Uterus (tissue), 2 donors: ENCODE measurements around the gene GHRL.

Experiments used
- POLR2A ChIP-seq, 2 donors: fragments of 450-650 bp; IDR thresholded peaks; one replicate each; pipeline ENCODE4 v1.6.1; 2016; ENCODE audit warnings: antibody characterized with exemption in 2 of 2, mild to moderate bottlenecking in 1 of 2, moderate library complexity in 1 of 2
- TF ChIP-seq, protein P1 (sequence below), 4 experiments: fragments of 200-600 bp in 2 of 4; fragments of 450-650 bp in 2 of 4; sonication (generic) in 2 of 4; IDR thresholded peaks; one replicate each; pipeline ENCODE4 v1.5.1; 2016 to 2019; ENCODE audit warnings: antibody characterized with exemption in 4 of 4, mild to moderate bottlenecking in 2 of 4, moderate library complexity in 1 of 4

DNA sequence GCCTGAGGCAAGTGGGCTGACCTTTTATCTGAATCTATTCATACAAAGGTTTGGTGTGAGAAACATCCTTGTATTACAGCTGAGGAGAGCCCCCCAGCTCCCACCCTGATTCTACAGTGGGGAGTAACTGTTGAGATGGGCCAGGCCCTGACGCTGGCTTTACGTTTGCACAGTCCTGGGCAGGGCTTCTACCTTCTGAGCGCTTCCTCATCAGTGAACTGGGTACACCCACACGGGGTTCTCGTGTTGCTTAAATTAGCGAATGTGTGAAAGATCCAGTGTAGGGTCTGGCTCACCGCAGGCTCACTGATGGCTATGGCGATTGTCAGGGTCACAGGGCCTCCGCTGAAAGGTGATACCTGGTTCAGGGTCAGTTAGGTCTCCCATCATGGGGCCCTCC, 7.3 kb upstream of the GHRL start:
- TF ChIP-seq, protein P1, sequence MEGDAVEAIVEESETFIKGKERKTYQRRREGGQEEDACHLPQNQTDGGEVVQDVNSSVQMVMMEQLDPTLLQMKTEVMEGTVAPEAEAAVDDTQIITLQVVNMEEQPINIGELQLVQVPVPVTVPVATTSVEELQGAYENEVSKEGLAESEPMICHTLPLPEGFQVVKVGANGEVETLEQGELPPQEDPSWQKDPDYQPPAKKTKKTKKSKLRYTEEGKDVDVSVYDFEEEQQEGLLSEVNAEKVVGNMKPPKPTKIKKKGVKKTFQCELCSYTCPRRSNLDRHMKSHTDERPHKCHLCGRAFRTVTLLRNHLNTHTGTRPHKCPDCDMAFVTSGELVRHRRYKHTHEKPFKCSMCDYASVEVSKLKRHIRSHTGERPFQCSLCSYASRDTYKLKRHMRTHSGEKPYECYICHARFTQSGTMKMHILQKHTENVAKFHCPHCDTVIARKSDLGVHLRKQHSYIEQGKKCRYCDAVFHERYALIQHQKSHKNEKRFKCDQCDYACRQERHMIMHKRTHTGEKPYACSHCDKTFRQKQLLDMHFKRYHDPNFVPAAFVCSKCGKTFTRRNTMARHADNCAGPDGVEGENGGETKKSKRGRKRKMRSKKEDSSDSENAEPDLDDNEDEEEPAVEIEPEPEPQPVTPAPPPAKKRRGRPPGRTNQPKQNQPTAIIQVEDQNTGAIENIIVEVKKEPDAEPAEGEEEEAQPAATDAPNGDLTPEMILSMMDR (IDR thresholded peaks at IDR 0.05): no peak
- no peak for TF ChIP-seq POLR2A (IDR thresholded peaks at IDR 0.05)
